ENCODE data around the gene VPS26A.

The VPS26A gene

DNA sequence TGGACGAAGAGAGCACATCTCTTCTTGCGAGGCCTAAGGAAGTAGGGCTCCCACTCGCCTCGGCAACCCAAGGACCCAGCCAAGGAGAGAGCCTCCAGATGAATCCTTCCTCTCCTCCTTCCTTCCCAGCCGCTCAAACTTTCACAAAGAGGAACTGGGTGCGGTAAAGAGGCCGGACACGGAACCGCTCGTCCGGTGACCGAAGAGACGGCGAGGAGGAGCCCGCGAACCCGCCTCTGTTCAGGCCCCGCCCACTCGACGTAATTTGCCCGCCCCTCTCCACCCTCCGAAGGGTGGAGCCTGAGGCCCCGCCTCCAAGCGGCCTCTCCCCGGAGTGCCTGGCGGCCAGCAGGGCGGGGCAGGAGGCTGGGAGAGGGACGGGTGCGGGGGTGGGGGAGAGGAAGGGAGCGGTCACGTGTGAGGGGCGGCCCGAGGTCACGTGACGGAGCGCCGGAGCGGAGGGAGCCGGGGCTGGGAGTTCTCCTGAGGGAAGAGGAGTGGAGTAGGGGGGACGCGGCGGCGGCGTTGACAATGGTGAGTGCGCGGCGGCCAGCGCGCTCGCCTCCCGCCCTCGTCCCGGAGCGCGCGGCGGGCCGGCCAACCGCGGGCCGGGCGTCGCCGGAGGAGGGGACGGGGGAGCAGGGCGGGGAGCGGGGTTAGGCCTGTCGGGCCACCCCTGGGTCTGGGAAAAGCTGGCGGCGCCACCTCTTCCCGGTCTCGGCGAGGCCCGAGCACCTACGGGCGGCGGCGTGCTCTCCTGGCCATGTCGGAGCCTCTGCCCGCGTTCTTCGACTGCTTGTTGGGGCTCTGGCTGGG lies at the start of gene VPS26A:
TSS of gene VPS26A (plus strand) at position 432 of the 816 bp plus-strand sequence. CDS start at position 532, 100 bp downstream.
- Histone ChIP-seq H3K27ac (ENCODE audit: extremely low read depth, low read depth, low read length) (peak within 1 kb of the TSS; percentile 73), H3K4me3 (ENCODE audit: low read depth, low read length) (peak within 1 kb of the TSS; percentile 76), H3K4me1 (ENCODE audit: control insufficient read depth, insufficient read depth, low read length) (no peaks in the 10 kb centered on the region), H3K36me3 (ENCODE audit: control insufficient read depth in 2 of 2, insufficient read depth in 1 of 2, low read length in 2 of 2) (no peaks in the 10 kb centered on the region), H3K9me3 (ENCODE audit: control insufficient read depth, insufficient read depth, low read depth, low read length) (no peaks in the 10 kb centered on the region)
- ChIA-PET POLR2A (interaction anchor here (0.5 to 1.1 kb wide), 2 partner anchors 30 to 56 kb away, joined by 6 read pairs; partner anchors contain the start of gene SUPV3L1), CTCF (no interaction called here)
- TF ChIP-seq ZBTB8A (tag by site-specific recombination; IDR thresholded peaks at IDR 0.05) (0 out of 2 replicates have a peak, but pooled peaks have one; percentile 14), ZNF560 (tag by site-specific recombination; IDR thresholded peaks at IDR 0.05; ENCODE audit: borderline replicate concordance) (no peak), SP7 (tag by site-specific recombination; IDR thresholded peaks at IDR 0.05) (peak; percentile 62; the same call in 1 of the 2 replicates), PRDM1 (tag by site-specific recombination; IDR thresholded peaks at IDR 0.05) (no peak), ZNF549 (tag by site-specific recombination; IDR thresholded peaks at IDR 0.05) (no peak), KLF9 (tag by site-specific recombination; IDR thresholded peaks at IDR 0.05; ENCODE audit: low read depth) (peak; percentile 86), GLI2 (tag by site-specific recombination; IDR thresholded peaks at IDR 0.05; ENCODE audit: borderline replicate concordance, low read depth) (no peak), ZNF341 (tag by site-specific recombination; IDR thresholded peaks at IDR 0.05; ENCODE audit: low read depth) (peak; percentile 10; the same call in 1 of the 2 replicates), ZNF660 (tag by site-specific recombination; IDR thresholded peaks at IDR 0.05) (no peak), ZNF792 (tag by site-specific recombination; IDR thresholded peaks at IDR 0.05) (no peak), ZNF510 (tag by site-specific recombination; IDR thresholded peaks at IDR 0.05; ENCODE audit: insufficient replicate concordance) (no peak), KLF1 (tag by site-specific recombination; IDR thresholded peaks at IDR 0.05) (peak; percentile 92), HOXC10 (CRISPR knock-in tag; IDR thresholded peaks at IDR 0.05) (no peak), ZNF2 (tag by site-specific recombination; IDR thresholded peaks at IDR 0.05) (no peak), IKZF3 (tag by site-specific recombination; IDR thresholded peaks at IDR 0.05) (peak; percentile 99), ZNF335 (tag by site-specific recombination; conservative IDR thresholded peaks at IDR 0.05) (peak; percentile 57), MZF1 (tag by site-specific recombination; IDR thresholded peaks at IDR 0.05; ENCODE audit: borderline replicate concordance) (peak; percentile 43; the same call in 1 of the 2 replicates), ZNF670 (tag by site-specific recombination; IDR thresholded peaks at IDR 0.05; ENCODE audit: low read depth) (no peak), ZEB2 (tag by site-specific recombination; IDR thresholded peaks at IDR 0.05) (peak; percentile 85), YY1 (tag by site-specific recombination; IDR thresholded peaks at IDR 0.05) (0 out of 2 replicates have a peak, but pooled peaks have one; percentile 26), KLF10 (tag by site-specific recombination; IDR thresholded peaks at IDR 0.05) (peak; percentile 95), EGR2 (tag by site-specific recombination; IDR thresholded peaks at IDR 0.05; ENCODE audit: low read depth) (peak; percentile 81), ZFP3 (tag by site-specific recombination; IDR thresholded peaks at IDR 0.05; ENCODE audit: low read depth) (no peak), WT1 (tag by site-specific recombination; IDR thresholded peaks at IDR 0.05) (peak; percentile 57; the same call in 1 of the 2 replicates)
- TF ChIP-seq, protein P1, sequence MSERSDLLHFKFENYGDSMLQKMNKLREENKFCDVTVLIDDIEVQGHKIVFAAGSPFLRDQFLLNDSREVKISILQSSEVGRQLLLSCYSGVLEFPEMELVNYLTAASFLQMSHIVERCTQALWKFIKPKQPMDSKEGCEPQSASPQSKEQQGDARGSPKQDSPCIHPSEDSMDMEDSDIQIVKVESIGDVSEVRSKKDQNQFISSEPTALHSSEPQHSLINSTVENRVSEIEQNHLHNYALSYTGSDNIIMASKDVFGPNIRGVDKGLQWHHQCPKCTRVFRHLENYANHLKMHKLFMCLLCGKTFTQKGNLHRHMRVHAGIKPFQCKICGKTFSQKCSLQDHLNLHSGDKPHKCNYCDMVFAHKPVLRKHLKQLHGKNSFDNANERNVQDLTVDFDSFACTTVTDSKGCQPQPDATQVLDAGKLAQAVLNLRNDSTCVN (tag by site-specific recombination; optimal IDR thresholded peaks at IDR 0.05): peak; percentile 81
- TF ChIP-seq, protein P2, sequence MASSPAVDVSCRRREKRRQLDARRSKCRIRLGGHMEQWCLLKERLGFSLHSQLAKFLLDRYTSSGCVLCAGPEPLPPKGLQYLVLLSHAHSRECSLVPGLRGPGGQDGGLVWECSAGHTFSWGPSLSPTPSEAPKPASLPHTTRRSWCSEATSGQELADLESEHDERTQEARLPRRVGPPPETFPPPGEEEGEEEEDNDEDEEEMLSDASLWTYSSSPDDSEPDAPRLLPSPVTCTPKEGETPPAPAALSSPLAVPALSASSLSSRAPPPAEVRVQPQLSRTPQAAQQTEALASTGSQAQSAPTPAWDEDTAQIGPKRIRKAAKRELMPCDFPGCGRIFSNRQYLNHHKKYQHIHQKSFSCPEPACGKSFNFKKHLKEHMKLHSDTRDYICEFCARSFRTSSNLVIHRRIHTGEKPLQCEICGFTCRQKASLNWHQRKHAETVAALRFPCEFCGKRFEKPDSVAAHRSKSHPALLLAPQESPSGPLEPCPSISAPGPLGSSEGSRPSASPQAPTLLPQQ (tag by site-specific recombination; IDR thresholded peaks at IDR 0.05): 0 out of 2 replicates have a peak, but pooled peaks have one; percentile 41
- TF ChIP-seq, protein P3, sequence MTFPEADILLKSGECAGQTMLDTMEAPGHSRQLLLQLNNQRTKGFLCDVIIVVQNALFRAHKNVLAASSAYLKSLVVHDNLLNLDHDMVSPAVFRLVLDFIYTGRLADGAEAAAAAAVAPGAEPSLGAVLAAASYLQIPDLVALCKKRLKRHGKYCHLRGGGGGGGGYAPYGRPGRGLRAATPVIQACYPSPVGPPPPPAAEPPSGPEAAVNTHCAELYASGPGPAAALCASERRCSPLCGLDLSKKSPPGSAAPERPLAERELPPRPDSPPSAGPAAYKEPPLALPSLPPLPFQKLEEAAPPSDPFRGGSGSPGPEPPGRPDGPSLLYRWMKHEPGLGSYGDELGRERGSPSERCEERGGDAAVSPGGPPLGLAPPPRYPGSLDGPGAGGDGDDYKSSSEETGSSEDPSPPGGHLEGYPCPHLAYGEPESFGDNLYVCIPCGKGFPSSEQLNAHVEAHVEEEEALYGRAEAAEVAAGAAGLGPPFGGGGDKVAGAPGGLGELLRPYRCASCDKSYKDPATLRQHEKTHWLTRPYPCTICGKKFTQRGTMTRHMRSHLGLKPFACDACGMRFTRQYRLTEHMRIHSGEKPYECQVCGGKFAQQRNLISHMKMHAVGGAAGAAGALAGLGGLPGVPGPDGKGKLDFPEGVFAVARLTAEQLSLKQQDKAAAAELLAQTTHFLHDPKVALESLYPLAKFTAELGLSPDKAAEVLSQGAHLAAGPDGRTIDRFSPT (tag by site-specific recombination; IDR thresholded peaks at IDR 0.05): no peak
- TF ChIP-seq, protein P4, sequence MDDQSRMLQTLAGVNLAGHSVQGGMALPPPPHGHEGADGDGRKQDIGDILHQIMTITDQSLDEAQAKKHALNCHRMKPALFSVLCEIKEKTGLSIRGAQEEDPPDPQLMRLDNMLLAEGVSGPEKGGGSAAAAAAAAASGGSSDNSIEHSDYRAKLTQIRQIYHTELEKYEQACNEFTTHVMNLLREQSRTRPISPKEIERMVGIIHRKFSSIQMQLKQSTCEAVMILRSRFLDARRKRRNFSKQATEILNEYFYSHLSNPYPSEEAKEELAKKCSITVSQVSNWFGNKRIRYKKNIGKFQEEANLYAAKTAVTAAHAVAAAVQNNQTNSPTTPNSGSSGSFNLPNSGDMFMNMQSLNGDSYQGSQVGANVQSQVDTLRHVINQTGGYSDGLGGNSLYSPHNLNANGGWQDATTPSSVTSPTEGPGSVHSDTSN (CRISPR knock-in tag; IDR thresholded peaks at IDR 0.05): no peak
- TF ChIP-seq, protein P5, sequence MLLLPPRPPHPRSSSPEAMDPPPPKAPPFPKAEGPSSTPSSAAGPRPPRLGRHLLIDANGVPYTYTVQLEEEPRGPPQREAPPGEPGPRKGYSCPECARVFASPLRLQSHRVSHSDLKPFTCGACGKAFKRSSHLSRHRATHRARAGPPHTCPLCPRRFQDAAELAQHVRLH (tag by site-specific recombination; IDR thresholded peaks at IDR 0.05): no peak
